ENCODE measurements around the gene KLHDC7B. TPM values are rescaled to one million over a fixed set of nuclear protein-coding genes. Genes with fewer than 3 reads are reported as not detected.

The KLHDC7B gene
- total and polyA plus RNA-seq, 2 of the 13 experiments (the other 11 are each of a cell fraction or from before 2014, with no cell fraction given) = 0.11 TPM; not detected in 1

GRCh38 chr22:50526834-50527801, 18.6 kb upstream of the KLHDC7B start (continued):
- TF ChIP-seq ZNF251 (CRISPR knock-in tag; IDR thresholded peaks at IDR 0.05) (0 out of 2 replicates have a peak, but pooled peaks have one; percentile 57), ZFX (CRISPR knock-in tag; IDR thresholded peaks at IDR 0.05; ENCODE audit: low read depth) (peak; percentile 74), GTF3A (CRISPR knock-in tag; conservative IDR thresholded peaks at IDR 0.05) (peak; percentile 63; the same call in 1 of the 2 replicates), BRF2 (CRISPR knock-in tag; IDR thresholded peaks at IDR 0.05) (0 out of 2 replicates have a peak, but pooled peaks have one; percentile 61), HNRNPK (IDR thresholded peaks at IDR 0.05; ENCODE audit: low read depth, low read length, poor library complexity, severe bottlenecking) (no peak), PAXIP1 (CRISPR knock-in tag; conservative IDR thresholded peaks at IDR 0.05) (no peak; the same call in 1 of the 2 replicates), SALL1 (CRISPR knock-in tag; IDR thresholded peaks at IDR 0.05) (peak; percentile 15; the same call in 1 of the 2 replicates), BHLHE40 (IDR thresholded peaks at IDR 0.05; ENCODE audit: low read length) (no peak), PRMT3 (CRISPR knock-in tag; IDR thresholded peaks at IDR 0.05; ENCODE audit: borderline replicate concordance, low read depth) (no peak), SIN3A (IDR thresholded peaks at IDR 0.05; ENCODE audit: borderline replicate concordance, low read depth, low read length) (no peak), AGO2 (optimal IDR thresholded peaks at IDR 0.05; ENCODE audit: low read depth, low read length) (peak; percentile 60), MXI1 (IDR thresholded peaks at IDR 0.05; ENCODE audit: borderline replicate concordance, low read depth, low read length) (no peak; the same call in 2 of the 3 replicates), ZNF264 (CRISPR knock-in tag; IDR thresholded peaks at IDR 0.05) (no peak), POGK (CRISPR knock-in tag; conservative IDR thresholded peaks at IDR 0.05) (no peak), FIP1L1 (IDR thresholded peaks at IDR 0.05; ENCODE audit: borderline replicate concordance, insufficient read depth, low read depth, low read length) (0 out of 2 replicates have a peak, but pooled peaks have one; percentile 25), SIX4 (CRISPR knock-in tag; IDR thresholded peaks at IDR 0.05) (no peak), TP53 (CRISPR knock-in tag; conservative IDR thresholded peaks at IDR 0.05) (no peak), ZNF205 (CRISPR knock-in tag; IDR thresholded peaks at IDR 0.05) (no peak; the same call in 1 of the 2 replicates), ATF7-NPFF (CRISPR knock-in tag; IDR thresholded peaks at IDR 0.05; ENCODE audit: low read depth) (no peak; the same call in 1 of the 2 replicates), STAG1 (CRISPR knock-in tag; IDR thresholded peaks at IDR 0.05) (no peak), TOPORS (CRISPR knock-in tag; IDR thresholded peaks at IDR 0.05) (0 out of 2 replicates have a peak, but pooled peaks have one; percentile 6), XRCC5 (optimal IDR thresholded peaks at IDR 0.05; ENCODE audit: low read length) (no peak), PHF21A (CRISPR knock-in tag; IDR thresholded peaks at IDR 0.05) (0 out of 2 replicates have a peak, but pooled peaks have one; percentile 28)
